AG10803 (cell line): Measurements from ENCODE around the gene ANKEF1.
A peak's percentile ranks its signal among the peaks of the same experiment; 100 is the strongest.

Source experiments
- DNase-seq: peaks from one replicate; pipeline ENCODE4 v3.0.0; 2010; ENCODE audit warnings: low read depth
- H3K4me3 ChIP-seq: 2 replicates; pipeline ENCODE4 v1.5.1; 2011; ENCODE audit warnings: mild to moderate bottlenecking, low read length, control low read depth
- TF ChIP-seq, protein P1 (sequence below): conservative IDR thresholded peaks from 2 replicates; pipeline ENCODE4 v1.5.1; 2011; ENCODE audit warnings: mild to moderate bottlenecking, low read length, control low read depth, inconsistent platforms

ANKEF1 gene

GRCh38 chr20:9995510-9996272 lies 39.1 kb upstream of the ANKEF1 start:
- no peak overlapping the region for H3K4me3 ChIP-seq
- DNase-seq: no peak
- TF ChIP-seq, protein P1, sequence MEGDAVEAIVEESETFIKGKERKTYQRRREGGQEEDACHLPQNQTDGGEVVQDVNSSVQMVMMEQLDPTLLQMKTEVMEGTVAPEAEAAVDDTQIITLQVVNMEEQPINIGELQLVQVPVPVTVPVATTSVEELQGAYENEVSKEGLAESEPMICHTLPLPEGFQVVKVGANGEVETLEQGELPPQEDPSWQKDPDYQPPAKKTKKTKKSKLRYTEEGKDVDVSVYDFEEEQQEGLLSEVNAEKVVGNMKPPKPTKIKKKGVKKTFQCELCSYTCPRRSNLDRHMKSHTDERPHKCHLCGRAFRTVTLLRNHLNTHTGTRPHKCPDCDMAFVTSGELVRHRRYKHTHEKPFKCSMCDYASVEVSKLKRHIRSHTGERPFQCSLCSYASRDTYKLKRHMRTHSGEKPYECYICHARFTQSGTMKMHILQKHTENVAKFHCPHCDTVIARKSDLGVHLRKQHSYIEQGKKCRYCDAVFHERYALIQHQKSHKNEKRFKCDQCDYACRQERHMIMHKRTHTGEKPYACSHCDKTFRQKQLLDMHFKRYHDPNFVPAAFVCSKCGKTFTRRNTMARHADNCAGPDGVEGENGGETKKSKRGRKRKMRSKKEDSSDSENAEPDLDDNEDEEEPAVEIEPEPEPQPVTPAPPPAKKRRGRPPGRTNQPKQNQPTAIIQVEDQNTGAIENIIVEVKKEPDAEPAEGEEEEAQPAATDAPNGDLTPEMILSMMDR: no peak

GRCh38 chr20:9996944-9997343 lies 37.8 kb upstream of the ANKEF1 start:
- DNase-seq: no peak
- no peak overlapping the region for H3K4me3 ChIP-seq
- TF ChIP-seq, protein P1: no peak

GRCh38 chr20:9999645-10000044 lies 35.1 kb upstream of the ANKEF1 start:
- no peak overlapping the region for H3K4me3 ChIP-seq
- DNase-seq: peak; percentile 35
- TF ChIP-seq, protein P1: no peak

GRCh38 chr20:10002866-10003265 lies 31.9 kb upstream of the ANKEF1 start:
- no peak for DNase-seq
- H3K4me3 ChIP-seq: no peak overlapping the region
- TF ChIP-seq, protein P1: no peak

GRCh38 chr20:10004900-10005299 lies 29.9 kb upstream of the ANKEF1 start:
- TF ChIP-seq, protein P1: no peak
- no peak for DNase-seq

GRCh38 chr20:10005885-10006284 lies 28.9 kb upstream of the ANKEF1 start:
- no peak overlapping the region for H3K4me3 ChIP-seq
- DNase-seq: no peak
- TF ChIP-seq, protein P1: no peak

More at GRCh38 chr20:10004900-10005299, 29.9 kb upstream of the ANKEF1 start:
- no peak overlapping the region for H3K4me3 ChIP-seq

GRCh38 chr20:10006447-10007090 lies 28.2 kb upstream of the ANKEF1 start:
- H3K4me3 ChIP-seq: no peak overlapping the region
- TF ChIP-seq, protein P1: no peak
- DNase-seq: no peak
